D721Med (cell line): Measurements from ENCODE around the gene MMGT1.

Experiments
- DNase-seq: peaks from one replicate; pipeline ENCODE4 v3.0.0; 2011; ENCODE audit warnings: low spot score; ENCODE audit not compliant: insufficient read length
- FAIRE-seq: peaks from 2 replicates; lab custom pipeline; 2011; peaks lifted over from hg19 to GRCh38; lab: Jason Lieb, UNC
- TF ChIP-seq, protein P1 (sequence below): IDR thresholded peaks from 2 replicates; pipeline ENCODE4 v1.5.1; 2012; ENCODE audit warnings: mild to moderate bottlenecking, control low read depth; ENCODE audit not compliant: insufficient read depth; ENCODE audit errors: missing control alignments

The MMGT1 gene

DNA sequence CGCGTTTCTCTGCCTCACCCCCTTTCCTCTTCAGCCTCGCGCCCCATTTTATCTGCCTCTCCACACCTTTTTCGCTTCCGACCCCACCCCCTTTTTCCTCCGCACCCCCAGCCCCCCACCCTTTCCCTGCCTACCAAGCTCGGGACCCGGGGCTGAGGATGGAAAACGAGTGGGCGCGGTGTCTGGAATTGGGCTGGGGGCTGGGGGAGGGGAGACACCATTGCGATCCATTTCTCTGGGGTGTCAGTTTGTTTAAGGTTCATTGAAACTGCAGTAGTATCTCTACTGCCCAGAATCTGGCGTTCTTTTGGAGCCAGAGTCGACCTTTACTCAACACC lies 12.2 kb upstream of the MMGT1 start:
- DNase-seq, result no peak
- FAIRE-seq, result no peak
- TF ChIP-seq, protein P1, sequence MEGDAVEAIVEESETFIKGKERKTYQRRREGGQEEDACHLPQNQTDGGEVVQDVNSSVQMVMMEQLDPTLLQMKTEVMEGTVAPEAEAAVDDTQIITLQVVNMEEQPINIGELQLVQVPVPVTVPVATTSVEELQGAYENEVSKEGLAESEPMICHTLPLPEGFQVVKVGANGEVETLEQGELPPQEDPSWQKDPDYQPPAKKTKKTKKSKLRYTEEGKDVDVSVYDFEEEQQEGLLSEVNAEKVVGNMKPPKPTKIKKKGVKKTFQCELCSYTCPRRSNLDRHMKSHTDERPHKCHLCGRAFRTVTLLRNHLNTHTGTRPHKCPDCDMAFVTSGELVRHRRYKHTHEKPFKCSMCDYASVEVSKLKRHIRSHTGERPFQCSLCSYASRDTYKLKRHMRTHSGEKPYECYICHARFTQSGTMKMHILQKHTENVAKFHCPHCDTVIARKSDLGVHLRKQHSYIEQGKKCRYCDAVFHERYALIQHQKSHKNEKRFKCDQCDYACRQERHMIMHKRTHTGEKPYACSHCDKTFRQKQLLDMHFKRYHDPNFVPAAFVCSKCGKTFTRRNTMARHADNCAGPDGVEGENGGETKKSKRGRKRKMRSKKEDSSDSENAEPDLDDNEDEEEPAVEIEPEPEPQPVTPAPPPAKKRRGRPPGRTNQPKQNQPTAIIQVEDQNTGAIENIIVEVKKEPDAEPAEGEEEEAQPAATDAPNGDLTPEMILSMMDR, result no peak

DNA sequence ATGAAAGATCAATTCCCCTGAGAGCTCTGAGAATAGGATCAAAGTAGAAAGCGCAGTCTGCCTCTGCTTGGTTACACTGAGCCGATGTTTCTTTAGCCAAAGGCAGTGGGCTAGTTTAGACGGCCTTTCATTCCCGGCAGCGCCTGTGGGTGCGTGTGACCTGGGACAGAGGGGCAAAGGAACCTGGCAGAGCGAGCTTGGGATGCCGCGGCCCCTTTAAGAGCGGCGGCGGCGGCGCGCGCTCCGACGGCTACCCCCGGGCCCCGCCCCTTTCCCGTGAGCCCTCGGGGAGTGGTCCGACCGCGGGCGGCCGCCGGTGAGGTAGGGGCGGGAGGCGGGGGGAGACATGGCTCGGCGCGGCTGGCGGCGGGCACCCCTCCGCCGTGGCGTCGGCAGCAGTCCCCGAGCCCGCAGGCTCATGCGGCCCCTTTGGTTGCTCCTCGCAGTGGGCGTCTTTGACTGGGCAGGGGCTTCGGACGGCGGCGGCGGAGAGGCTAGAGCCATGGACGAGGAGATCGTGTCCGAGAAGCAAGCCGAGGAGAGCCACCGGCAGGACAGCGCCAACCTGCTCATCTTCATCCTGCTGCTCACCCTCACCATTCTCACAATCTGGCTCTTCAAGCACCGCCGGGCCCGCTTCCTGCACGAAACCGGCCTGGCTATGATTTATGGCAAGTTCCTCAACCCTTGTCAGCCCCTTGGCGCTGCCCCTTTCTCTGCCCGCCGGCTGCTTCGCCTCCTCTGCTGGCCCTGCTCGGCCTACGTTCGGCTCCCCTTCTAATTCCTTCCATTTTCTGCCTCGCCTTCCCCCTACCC lies 11.6 kb upstream of the MMGT1 start, which contains the start of gene SLC9A6:
Gene SLC9A6, plus strand, starts transcription at position 279 of the 816 bp plus-strand sequence. Its CDS starts 224 bp downstream, at position 503.
- TF ChIP-seq, protein P1, result no peak
- DNase-seq (peak; percentile 39), FAIRE-seq (no peak)

DNA sequence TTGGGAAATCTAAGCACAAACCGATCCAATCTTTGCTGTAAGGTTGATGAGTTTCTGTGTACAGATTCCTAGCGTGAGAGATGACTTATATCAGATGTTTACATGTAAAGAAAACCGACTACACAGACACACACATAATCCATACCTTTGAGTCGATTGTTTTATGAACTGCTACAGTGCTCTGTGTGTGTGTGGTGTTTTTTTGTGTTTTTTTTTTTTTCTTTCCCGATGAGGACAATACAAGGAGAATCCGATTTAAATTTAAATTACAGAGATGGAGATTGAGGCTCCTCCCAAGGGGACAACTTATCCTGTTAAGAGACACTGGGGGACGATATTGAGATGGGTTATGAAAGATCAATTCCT lies 11.0 kb upstream of the MMGT1 start:
- DNase-seq, result no peak
- TF ChIP-seq, protein P1, result no peak
- no peak for FAIRE-seq

GRCh38 chrX:135984256-135984655 lies 10.5 kb upstream of the MMGT1 start:
- no peak for DNase-seq
- no peak for FAIRE-seq
- TF ChIP-seq, protein P1, result no peak

GRCh38 chrX:135982860-135983259 lies 9.1 kb upstream of the MMGT1 start:
- FAIRE-seq, result no peak
- DNase-seq, result no peak
- TF ChIP-seq, protein P1, result no peak

- TF ChIP-seq, protein P1, result no peak
- FAIRE-seq (no peak), DNase-seq (no peak)
Measured at GRCh38 chrX:135981668-135982067, 7.9 kb upstream of the MMGT1 start.

DNA sequence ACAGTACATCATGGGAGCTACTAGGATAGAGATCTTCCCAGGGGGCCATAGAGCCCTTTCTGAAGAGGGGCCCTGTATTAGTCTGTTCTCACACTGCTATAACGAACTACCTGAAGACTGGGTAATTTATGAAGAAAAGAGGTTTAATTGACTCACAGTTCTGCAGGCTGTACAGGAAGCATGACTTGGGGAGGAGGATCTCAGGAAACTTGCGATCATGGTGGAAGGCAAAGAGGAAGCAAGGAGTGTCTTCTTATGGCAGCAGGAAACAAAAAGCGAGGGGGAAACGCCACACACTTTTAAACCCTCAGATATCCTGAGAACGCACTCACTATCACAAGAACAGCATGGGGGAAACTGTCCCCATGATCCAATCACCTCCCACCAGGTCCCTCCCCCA lies 7.2 kb upstream of the MMGT1 start:
- TF ChIP-seq, protein P1, result no peak
- DNase-seq, result no peak
- FAIRE-seq, result no peak
